NCI-H774 (cell line): ENCODE data around the gene TWF2.
"Not testable (repeated sequence)": the region's sequence is repeated elsewhere in the genome, so short reads cannot be mapped to it uniquely, and the experiment has no call there.

Source experiments
- DNase-seq: peaks from one replicate; lab custom pipeline; 2025; lab: John Stamatoyannopoulos, UW

The TWF2 gene

GRCh38 chr3:52238761-52239701, at the start of gene TWF2:
Gene TWF2 (minus strand): TSS chr3:52239158. CDS start chr3:52239016, 142 bp downstream.
- peak; percentile 30 for DNase-seq

DNA sequence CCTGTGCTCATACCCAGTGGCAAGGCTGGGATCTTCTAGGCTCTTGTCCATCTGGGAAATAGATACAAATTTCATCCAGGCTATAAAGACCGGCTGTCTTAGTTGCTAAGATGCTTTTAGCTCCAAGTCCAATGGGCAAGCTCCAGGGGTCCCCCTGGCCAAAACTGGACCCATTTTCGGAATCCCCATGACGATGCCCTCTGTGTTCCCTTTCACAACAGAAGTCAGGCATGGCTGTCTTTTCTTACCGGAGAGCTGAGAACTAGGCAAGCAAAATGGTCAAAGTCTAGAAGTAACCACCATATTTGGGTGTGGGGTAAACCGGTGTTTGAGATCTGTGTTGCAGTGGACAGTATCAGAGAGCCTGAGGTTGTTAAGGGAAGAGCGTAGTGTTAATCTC, 49.7 kb upstream of the TWF2 start:
- DNase-seq = no peak

- DNase-seq = no peak
These were observed 47.8 kb upstream of the TWF2 start for GRCh38 chr3:52286777-52287110.

DNA sequence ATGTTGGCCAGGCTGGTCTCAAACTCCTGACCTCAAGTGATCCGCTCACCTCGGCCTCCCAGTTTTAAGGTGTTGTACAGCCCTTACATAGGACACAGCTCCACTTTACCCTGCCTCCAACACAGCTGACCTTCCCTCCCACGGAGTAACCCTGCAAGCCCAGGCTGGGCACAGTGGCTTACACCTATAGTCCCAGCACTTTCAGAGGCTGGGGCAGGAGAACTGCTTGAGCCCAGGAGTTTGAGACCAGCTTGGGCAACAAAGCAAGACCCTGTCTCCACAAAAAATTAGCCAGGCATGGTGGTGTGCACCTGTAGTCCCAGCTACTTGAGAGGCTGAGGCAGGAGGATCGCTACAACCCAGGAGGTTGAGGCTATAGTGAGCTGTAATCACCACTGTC, 45.1 kb upstream of the TWF2 start:
- DNase-seq = not testable (repeated sequence)

- no peak for DNase-seq
These were observed 44.3 kb upstream of the TWF2 start for GRCh38 chr3:52283306-52283705.

DNA sequence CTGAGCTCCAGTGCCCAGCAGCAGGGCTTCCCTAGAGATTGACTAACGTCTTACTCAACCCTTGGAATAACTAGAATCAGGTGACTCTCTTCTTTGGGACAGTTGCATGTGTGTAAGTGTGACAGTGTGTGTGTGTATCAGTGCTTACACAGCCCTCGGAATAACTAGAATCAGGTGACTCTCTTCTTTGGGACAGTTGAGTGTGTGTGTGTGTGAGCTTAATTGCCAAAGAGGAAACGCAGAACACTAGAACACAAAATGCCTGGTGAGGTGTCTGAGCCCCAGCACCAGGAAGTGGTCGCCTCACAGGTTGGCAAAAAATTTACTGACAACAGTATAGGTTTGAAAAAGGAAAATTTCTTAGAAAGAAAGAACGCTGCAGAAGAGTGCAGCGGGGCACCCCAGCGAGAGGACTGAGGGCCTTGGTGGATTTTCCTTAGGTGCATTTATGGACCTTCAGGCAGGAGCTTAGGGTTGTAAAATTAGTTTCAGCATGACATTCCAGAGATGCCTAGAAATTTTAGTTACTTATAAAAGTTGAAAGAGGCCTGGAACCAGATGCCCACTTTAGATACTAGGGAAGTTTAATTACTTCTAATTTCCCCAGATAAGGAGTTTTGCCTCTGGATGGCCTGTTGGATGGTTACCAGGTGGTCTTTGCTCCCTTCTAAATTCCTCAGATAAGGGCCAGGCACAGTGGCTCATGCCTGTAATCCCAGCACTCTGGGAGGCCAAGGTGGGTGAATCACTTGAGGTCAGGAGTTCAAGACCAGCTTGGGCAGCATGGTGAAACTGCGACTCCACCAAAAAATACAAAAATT, 43.2 kb upstream of the TWF2 start:
- DNase-seq = no peak

- DNase-seq = peak; percentile 39
These were observed 41.1 kb upstream of the TWF2 start for GRCh38 chr3:52280050-52280461.

DNA sequence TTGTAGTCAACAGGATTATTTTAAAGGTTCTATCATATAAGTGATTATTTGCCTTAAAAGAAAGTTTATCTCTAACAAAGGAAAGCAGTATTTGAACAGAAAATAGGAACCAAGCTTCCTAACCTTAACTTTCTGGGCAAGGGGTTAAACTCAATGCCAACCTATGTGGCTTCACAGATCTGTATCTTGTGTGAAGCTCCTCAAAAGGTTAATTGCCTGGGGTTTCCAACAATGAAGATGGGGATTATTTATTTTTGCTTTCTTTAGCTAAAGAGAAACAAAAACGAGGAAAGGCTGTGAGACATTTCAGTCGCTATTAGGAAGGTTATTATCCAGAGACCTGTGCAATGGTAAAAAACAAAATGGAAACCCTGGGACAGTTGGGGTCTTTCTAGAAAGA, 40.6 kb upstream of the TWF2 start:
- no peak for DNase-seq

DNA sequence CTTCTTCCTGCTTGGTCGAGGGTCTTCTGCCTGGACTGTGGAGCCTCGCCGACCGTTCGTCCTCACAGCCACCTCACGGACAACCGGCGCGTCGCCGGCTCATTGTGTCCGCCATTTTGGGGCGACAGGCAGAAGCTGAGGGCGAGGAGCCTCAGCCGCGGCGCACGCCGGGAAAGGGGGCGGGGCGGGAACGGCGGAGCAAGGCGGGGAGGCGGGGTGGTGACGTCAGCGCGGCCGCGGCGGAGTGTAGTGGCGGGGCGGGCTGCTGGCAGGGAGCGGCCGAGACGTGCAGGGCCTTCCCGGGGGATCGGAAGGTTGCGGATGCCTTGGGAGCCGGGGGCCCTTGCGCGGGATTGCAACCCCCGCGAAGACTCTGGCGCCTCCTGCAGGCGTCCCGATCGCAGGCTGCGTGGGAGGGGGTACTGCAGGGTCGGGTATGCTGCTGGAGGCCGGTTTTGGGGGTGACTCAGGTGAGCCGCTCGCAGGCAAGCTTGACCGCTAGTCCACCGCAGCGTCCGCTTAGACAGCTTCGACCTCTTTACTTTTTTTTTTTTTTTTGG, 39.6 kb upstream of the TWF2 start, which contains the start of gene WDR82:
Gene WDR82 (minus strand): TSS at position 140 of the 560 bp plus-strand sequence. CDS start 288 bp downstream, outside the sequence.
- peak; percentile 77 for DNase-seq

- DNase-seq = no peak
These were observed 39.1 kb upstream of the TWF2 start for GRCh38 chr3:52277972-52278509.

- DNase-seq = no peak
These were observed 38.4 kb upstream of the TWF2 start for GRCh38 chr3:52277071-52277964.

DNA sequence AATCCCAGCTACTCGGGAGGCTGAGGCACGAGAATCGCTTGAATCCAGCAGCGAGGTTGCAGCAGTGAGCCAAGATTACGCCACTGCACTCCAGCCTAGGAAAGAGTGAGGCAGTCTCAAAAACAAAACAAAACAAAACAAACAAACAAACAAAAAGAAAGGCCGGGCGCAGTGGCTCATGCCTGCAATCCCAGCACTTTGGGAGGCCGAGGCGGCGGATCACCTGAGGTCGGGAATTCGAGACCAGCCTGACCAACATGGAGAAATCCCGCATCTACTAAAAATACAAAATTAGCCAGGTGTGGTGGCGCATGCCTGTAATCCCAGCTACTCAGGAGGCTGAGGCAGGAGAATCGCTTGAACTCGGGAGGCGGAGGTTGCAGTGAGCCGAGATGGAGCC, 35.8 kb upstream of the TWF2 start:
- not testable (repeated sequence) for DNase-seq

GRCh38 chr3:52272831-52273230, 33.9 kb upstream of the TWF2 start:
- no peak for DNase-seq

DNA sequence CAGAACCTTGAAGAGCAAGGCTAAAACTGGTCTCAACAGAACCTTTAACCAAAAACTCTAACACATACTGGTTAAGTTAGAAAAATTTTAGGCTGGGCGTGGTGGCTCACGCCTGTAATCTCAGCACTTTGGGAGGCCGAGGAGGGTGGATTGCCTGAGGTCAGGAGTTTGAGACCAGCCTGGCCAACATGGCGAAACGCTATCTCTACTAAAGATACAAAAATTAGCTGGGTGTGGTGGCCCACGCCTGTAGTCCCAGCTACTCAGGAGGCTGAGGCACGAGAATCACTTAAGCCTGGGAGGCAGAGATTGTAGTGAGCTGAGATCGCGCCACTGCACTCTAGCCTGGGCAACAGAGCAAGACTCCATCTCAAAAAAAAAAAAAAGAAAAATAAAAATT, 33.2 kb upstream of the TWF2 start:
- not testable (repeated sequence) for DNase-seq

DNA sequence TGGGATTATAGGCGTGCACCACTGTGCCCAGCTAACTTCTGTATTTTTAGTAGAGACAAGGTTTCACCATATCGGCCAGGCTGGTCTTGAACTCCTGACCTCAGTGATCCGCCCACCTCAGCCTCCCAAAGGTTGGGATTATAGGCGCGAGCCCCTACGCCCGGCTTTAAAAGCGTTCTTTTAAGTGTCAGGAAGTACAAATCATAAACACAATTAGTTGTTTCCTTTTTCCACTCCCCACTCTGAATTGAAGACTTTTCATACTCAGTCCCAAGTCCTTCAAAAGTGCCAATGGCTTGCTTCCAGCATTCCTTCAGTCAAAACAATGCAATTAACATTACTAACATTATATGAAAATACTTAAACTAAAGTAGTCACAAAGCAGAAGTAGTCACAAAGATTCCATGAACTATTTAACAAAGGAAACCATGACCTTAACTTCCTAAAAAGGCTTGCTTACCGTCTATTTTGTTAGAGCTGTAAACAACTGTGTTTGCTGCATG, 31.3 kb upstream of the TWF2 start:
- DNase-seq = no peak

DNA sequence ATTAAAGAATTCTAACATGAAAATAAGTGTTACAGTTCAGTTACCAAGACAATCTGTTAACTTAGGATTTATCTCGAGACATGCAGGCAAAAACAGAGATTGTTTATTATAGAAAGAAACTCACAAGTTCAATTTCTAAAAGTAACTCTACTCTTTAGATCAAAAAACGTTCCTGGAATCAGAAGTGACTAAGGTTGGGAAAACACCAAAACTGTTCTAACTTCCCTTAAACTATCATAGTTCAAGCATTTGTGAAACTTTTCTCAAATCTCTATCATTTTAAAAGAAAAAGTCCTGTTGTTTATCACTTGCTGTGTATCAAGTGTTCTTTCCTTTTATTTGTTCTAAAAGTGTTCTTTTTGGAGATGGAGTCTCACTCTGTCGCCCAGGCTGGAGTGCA, 30.8 kb upstream of the TWF2 start:
- DNase-seq = no peak

GRCh38 chr3:52268036-52268435, 29.1 kb upstream of the TWF2 start:
- DNase-seq = no peak

DNA sequence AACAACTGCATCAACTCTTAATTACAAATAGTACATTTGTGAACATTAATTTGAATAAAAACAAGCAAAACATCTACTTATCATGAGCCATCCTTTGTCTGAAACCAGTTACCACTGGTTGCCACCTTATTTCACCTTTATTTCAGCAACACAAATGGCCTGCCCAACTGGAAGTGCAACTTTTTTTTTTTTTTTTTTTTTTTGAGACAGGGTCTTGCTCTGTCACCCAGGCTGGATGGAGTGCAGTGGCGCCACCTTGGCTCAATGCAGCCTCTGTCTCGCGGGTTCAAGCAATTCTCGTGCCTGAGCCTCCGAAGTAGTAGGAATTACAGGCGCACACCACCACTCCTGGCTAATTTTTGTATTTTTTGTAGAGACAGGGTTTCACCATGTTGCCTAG, 26.4 kb upstream of the TWF2 start:
- no peak for DNase-seq

DNA sequence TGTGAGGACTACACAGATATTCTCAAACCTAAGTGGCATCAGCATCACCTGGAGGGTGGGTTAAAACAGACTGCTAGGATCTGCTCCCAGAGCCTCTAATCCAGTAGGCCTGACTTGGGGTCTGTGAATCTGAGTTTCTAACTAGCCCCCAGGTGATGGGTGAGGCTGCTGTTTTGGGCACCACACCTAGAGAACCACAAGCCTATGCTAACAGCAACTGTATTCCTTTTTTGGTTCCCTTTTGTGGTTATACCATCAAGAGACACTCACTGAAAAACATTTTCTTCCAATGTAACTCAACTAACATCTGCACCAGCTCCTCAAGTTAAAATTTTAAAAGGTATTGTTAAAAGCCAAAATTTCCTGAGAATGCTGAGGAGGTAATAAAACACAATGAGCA, 23.5 kb upstream of the TWF2 start:
- DNase-seq = no peak

- DNase-seq = no peak
These were observed 20.5 kb upstream of the TWF2 start for GRCh38 chr3:52259448-52259847.

GRCh38 chr3:52259035-52259434, 20.1 kb upstream of the TWF2 start:
- no peak for DNase-seq
